ENCODE data around the gene MTOR. TPM values are rescaled to one million over a fixed set of nuclear protein-coding genes. Genes with fewer than 3 reads are reported as not detected.

Gene MTOR
- polyA plus RNA-seq, 3 donors = 2.0 to 29.4 (median 3.3) TPM

DNA sequence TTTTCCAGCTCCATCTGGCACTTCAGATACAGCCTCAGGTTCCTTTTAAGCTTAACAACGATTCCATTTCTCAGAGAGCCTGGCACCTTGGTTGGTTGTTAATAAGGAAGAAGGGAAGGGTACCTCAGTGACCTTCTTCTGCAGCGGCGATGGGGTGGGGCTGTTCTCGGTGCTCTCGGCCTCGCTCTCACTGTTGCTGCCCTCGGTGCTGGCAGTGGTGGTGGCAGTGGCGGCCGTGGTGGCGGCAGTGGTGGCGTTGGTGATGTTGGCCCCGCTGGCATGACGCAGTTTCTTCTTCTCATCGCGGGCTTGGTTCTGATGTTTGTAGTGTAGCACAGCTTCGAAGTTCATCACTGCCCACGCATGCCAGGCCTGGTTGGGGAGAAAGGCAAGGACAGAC, 131.9 kb downstream of the MTOR start:
- Histone ChIP-seq H3K27me3 (ENCODE audit: control insufficient read depth in 2 of 2, insufficient read depth in 2 of 2, low read length in 2 of 2) (no peaks in the 10 kb centered on the region), H2AFZ (ENCODE audit: insufficient read depth, low read depth, low read length, poor library complexity, severe bottlenecking) (no peak overlapping the region), H3K36me3 (replicated peaks in 1 of 2; ENCODE audit: control insufficient read depth in 1 of 2, insufficient read depth in 2 of 2, low read length in 2 of 2) (peaks cover 94 to 100% of the 10 kb centered on the region in 2 donors), H3K9ac (ENCODE audit: insufficient read depth, low read length, poor library complexity, severe bottlenecking) (no peak overlapping the region), H3K79me2 (ENCODE audit: insufficient read depth, low read length) (no peaks in the 10 kb centered on the region), H3K4me3 (replicated peaks in 1 of 3; ENCODE audit: low read depth in 2 of 3, low read length in 3 of 3) (no peak overlapping the region), H4K20me1 (ENCODE audit: insufficient read depth, low read length) (no peaks in the 10 kb centered on the region), H3K4me2 (replicated peaks; ENCODE audit: extremely low read depth, low read length, poor library complexity, severe bottlenecking) (no peak overlapping the region), H3K9me3 (replicated peaks in 1 of 2; ENCODE audit: control insufficient read depth in 1 of 2, insufficient read depth in 1 of 2, low read length in 2 of 2) (no peaks in the 10 kb centered on the region), H3K27ac (ENCODE audit: low read depth in 1 of 2, low read length in 2 of 2) (no peak overlapping the region), H3K4me1 (ENCODE audit: control insufficient read depth in 1 of 2, insufficient read depth in 2 of 2, low read length in 2 of 2) (no peaks in the 10 kb centered on the region)
- Mint-ChIP-seq H3K27ac (no peak overlapping the region), H3K4me3 (no peak overlapping the region), H3K9me3 (no peaks in the 10 kb centered on the region), H3K4me1 (no peaks in the 10 kb centered on the region), H3K36me3 (peaks cover 93 to 99% of the 10 kb centered on the region in 2 donors), H3K27me3 (ENCODE audit: low read depth in 3 of 3) (peaks cover 0 to 4% (median 0%) of the 10 kb centered on the region in 3 donors)
- DNase-seq = no peak
- 96% methylated on average over 16 of the region's 17 CpGs for WGBS (ENCODE audit: insufficient coverage)
- intact Hi-C loops (cut with micrococcal nuclease) = no loop called here
- TF ChIP-seq, protein P1, sequence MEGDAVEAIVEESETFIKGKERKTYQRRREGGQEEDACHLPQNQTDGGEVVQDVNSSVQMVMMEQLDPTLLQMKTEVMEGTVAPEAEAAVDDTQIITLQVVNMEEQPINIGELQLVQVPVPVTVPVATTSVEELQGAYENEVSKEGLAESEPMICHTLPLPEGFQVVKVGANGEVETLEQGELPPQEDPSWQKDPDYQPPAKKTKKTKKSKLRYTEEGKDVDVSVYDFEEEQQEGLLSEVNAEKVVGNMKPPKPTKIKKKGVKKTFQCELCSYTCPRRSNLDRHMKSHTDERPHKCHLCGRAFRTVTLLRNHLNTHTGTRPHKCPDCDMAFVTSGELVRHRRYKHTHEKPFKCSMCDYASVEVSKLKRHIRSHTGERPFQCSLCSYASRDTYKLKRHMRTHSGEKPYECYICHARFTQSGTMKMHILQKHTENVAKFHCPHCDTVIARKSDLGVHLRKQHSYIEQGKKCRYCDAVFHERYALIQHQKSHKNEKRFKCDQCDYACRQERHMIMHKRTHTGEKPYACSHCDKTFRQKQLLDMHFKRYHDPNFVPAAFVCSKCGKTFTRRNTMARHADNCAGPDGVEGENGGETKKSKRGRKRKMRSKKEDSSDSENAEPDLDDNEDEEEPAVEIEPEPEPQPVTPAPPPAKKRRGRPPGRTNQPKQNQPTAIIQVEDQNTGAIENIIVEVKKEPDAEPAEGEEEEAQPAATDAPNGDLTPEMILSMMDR (IDR thresholded peaks at IDR 0.05) = no peak

DNA sequence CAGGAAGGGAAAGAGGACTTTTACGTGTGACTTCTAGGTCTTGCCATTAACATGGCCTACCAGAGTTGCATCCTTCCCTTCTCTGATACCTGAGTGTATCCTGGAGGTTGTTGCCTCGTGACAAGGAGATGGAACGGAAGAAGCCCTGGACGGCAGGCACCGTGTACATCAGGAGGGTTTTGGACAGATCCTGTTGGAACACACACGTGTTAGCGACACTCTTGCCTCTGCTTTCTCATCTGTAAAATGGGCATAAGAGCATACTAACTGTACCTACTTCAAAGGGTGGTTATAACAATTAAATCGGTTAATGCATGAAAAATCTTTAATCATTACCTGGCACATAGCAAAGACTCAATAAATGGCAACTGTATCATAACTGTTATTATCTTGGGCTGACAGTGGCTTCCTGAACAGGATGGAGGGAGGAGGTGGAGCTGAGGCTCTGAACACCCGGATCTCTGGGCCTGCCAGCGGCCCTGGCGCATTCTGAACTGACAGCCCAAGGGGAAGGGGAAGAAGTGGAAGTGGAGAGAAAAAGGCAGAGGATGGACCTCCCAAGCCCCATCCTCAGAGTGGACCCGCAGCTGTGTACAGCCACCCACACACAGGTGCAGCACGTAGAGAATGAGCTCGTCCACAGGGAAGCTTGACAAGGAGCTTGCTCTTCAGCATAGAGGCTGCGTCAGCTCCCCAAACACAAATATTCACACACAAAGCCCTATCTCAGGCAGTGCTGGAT, 132.5 kb downstream of the MTOR start:
- Mint-ChIP-seq H3K4me3 (no peak overlapping the region), H3K27me3 (ENCODE audit: low read depth in 3 of 3) (peaks cover 0 to 4% (median 0%) of the 10 kb centered on the region in 3 donors), H3K36me3 (peaks cover 92 to 99% of the 10 kb centered on the region in 2 donors), H3K9me3 (no peaks in the 10 kb centered on the region), H3K27ac (no peak overlapping the region), H3K4me1 (no peaks in the 10 kb centered on the region)
- intact Hi-C loops (cut with micrococcal nuclease) = no loop called here
- no peak overlapping the region for H3K9ac ChIP-seq (ENCODE audit: insufficient read depth, low read length, poor library complexity, severe bottlenecking)
- H3K27ac ChIP-seq (ENCODE audit: low read depth in 1 of 2, low read length in 2 of 2) = no peak overlapping the region
- no peaks in the 10 kb centered on the region for H3K4me1 ChIP-seq (ENCODE audit: control insufficient read depth in 1 of 2, insufficient read depth in 2 of 2, low read length in 2 of 2)
- H3K9me3 ChIP-seq (replicated peaks in 1 of 2; ENCODE audit: control insufficient read depth in 1 of 2, insufficient read depth in 1 of 2, low read length in 2 of 2) = no peaks in the 10 kb centered on the region
- no peaks in the 10 kb centered on the region for H3K79me2 ChIP-seq (ENCODE audit: insufficient read depth, low read length)
- 100% methylated on average over 1 of the region's 15 CpGs for WGBS (ENCODE audit: insufficient coverage)
- H4K20me1 ChIP-seq (ENCODE audit: insufficient read depth, low read length) = no peaks in the 10 kb centered on the region
- H3K4me3 ChIP-seq (replicated peaks in 1 of 3; ENCODE audit: low read depth in 2 of 3, low read length in 3 of 3) = no peak overlapping the region
- TF ChIP-seq, protein P1 (IDR thresholded peaks at IDR 0.05) = no peak
- no peak overlapping the region for H3K4me2 ChIP-seq (replicated peaks; ENCODE audit: extremely low read depth, low read length, poor library complexity, severe bottlenecking)
- peaks cover 93 to 100% of the 10 kb centered on the region in 2 donors for H3K36me3 ChIP-seq (replicated peaks in 1 of 2; ENCODE audit: control insufficient read depth in 1 of 2, insufficient read depth in 2 of 2, low read length in 2 of 2)
- DNase-seq = no peak
- no peak overlapping the region for H2AFZ ChIP-seq (ENCODE audit: insufficient read depth, low read depth, low read length, poor library complexity, severe bottlenecking)
- no peaks in the 10 kb centered on the region for H3K27me3 ChIP-seq (ENCODE audit: control insufficient read depth in 2 of 2, insufficient read depth in 2 of 2, low read length in 2 of 2)
